LNCaP clone FGC (cell line): ENCODE measurements around the gene PSMD12.

Source experiments
- DNase-seq: peaks from one replicate; pipeline ENCODE4 v3.0.0-alpha.2; 2011; ENCODE audit warnings: low read depth
- H3K4me3 ChIP-seq: 2 replicates; pipeline ENCODE4 v1.5.1; 2011; ENCODE audit warnings: mild to moderate bottlenecking, low read depth, low read length, control low read depth
- CTCF ChIP-seq: IDR thresholded peaks from 2 replicates; pipeline ENCODE4 v1.5.1; 2012; ENCODE audit warnings: mild to moderate bottlenecking; ENCODE audit not compliant: control insufficient read depth, insufficient read depth; ENCODE audit errors: extremely low read depth

Gene PSMD12

DNA sequence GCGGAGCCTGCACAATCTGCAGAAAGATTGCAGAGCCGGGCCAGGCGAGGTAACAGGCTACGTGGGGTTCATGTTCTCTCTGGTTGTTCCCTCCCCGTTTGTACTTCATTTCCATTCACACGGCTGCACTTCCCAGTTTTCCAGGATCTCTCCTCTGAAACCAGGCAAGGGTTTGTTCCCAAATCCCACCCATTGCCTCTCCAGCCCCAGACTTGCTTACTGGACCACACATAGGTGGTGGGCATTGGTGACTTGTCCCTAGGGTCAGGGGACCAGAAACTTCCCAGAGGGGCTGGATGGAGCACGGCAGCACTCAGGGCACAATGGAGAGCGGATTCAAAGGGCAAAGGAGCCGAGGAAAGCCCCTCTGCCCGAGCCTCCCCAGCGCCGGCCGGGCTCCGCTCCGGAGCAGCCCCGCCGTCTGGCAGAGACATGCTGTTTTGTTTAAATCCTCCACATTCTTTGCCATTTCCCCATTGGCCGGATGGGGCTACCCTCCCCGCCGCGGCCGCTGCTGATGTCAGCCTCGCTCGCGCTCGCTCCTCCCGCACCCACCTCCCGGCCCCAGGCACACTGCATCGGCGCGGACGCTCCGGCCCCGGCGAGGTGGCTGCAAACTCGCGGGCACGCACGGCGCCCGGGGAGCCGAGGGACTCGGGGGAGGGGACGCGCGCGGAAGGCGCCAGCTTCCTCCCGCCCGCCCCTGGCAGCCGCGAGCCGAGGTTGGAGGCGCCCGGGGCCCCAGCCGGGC is 10.5 kb upstream of the PSMD12 start, which contains the start of gene PITPNC1:
TSS of gene PITPNC1 (plus strand) at position 545 of the 751 bp plus-strand sequence.
- TF ChIP-seq CTCF, result 0 out of 2 replicates have a peak, but pooled peaks have one; percentile 0
- no peak for DNase-seq
- peak within 1 kb of the TSS; percentile 62 for H3K4me3 ChIP-seq

DNA sequence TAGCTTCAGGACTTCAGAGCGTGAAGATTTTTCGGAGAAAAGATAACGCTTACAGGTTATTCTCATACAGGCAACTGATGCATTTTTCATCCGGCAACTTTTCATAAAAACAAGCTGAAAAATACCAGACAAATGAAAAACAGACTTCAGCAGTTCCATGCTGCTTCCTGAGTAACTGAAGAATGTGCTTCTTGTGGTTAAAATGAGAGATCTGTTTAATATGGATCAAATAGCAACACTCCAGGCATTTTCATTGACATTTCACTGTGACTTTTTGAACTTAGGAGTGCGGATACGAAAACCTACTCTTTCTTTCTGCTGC is 10.0 kb upstream of the PSMD12 start:
- no peak for TF ChIP-seq CTCF
- H3K4me3 ChIP-seq, result no peak overlapping the region
- DNase-seq, result no peak

GRCh38 chr17:67375716-67376115 is 9.3 kb upstream of the PSMD12 start:
- no peak for TF ChIP-seq CTCF
- no peak overlapping the region for H3K4me3 ChIP-seq
- no peak for DNase-seq

DNA sequence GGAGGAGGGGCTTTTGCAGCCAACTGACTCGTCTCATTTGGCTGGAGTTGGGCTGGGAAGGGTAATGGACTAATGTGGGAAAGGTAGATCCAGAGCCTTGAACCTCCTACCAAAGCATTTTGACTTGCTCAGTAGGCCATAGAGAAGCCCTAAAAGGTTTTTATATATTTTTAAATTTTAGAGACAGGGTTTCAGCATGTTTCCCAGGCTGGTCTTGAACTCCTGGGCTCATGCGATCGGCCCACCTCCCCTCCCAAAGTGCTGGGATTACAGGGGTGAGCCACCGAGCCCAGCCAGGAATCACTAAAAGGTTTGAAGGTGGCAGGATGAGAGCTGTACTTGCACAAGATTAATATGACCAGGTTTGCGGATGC is 8.7 kb upstream of the PSMD12 start:
- no peak overlapping the region for H3K4me3 ChIP-seq

GRCh38 chr17:67374329-67375053 is 8.1 kb upstream of the PSMD12 start:
- no peak for DNase-seq
- peak; percentile 95 for TF ChIP-seq CTCF
- H3K4me3 ChIP-seq, result no peak overlapping the region

More for the DNA sequence above, 8.7 kb upstream of the PSMD12 start:
- DNase-seq, result no peak
- TF ChIP-seq CTCF, result no peak

GRCh38 chr17:67372751-67373150 is 6.4 kb upstream of the PSMD12 start:
- DNase-seq, result no peak
- no peak overlapping the region for H3K4me3 ChIP-seq
- no peak for TF ChIP-seq CTCF
